Measurements from ENCODE around the gene BMP3. TPM values are rescaled to one million over a fixed set of nuclear protein-coding genes. Genes with fewer than 3 reads are reported as not detected.

BMP3 gene
- polyA plus RNA-seq, 1 of the 3 experiments (the other 2 are of a cell fraction) = 0.12 TPM

DNA sequence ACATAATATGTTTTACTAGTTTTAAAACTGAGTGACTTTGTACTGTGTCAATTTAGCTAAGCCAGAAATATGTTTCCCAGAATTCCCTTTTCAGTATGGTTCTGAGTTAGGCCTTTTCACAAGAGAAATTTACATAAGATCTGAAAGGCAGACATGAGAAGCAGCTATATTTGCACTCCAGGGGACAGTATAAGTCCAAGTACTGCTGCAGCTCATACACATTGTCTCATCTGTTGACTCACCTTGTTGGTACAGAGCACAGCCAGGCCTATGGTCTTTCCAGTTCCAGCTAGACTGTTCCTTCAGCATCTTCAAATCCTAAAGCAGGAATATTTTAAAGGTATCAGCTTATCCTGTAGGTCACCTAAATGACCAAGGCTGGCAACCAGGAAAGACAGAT is 53.5 kb downstream of the BMP3 start (continued):
- TF ChIP-seq TAF1 (IDR thresholded peaks at IDR 0.05; ENCODE audit: borderline replicate concordance, low read depth, low read length) (no peak), GABPA (IDR thresholded peaks at IDR 0.05; ENCODE audit: low read depth) (no peak), POLR2AphosphoS5 (IDR thresholded peaks at IDR 0.05; ENCODE audit: low read depth, low read length) (no peak), RCOR1 (IDR thresholded peaks at IDR 0.05; ENCODE audit: low read length) (no peak), MXI1 (IDR thresholded peaks at IDR 0.05; ENCODE audit: low read depth, low read length) (no peak)
- TF ChIP-seq, protein P1, sequence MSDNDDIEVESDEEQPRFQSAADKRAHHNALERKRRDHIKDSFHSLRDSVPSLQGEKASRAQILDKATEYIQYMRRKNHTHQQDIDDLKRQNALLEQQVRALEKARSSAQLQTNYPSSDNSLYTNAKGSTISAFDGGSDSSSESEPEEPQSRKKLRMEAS (IDR thresholded peaks at IDR 0.05; ENCODE audit: low read depth) = no peak

- ChIA-PET CTCF (interaction anchor here (1.0 to 1.6 kb wide), 3 partner anchors 10 to 45 kb away, joined by 3 read pairs; no protein-coding TSS in a partner anchor), POLR2A (no interaction called here)
- H3K9me3 ChIP-seq = no peaks in the 10 kb centered on the region
- H3F3A ChIP-seq (replicated peaks; ENCODE audit: insufficient read depth) = no peaks in the 10 kb centered on the region
- no peak overlapping the region for H3K27ac ChIP-seq (ENCODE audit: low read depth in 2 of 2, low read length in 1 of 2)
- H3K9ac ChIP-seq = no peak overlapping the region
- no peaks in the 10 kb centered on the region for H4K20me1 ChIP-seq (ENCODE audit: insufficient read depth)
- no peaks in the 10 kb centered on the region for H3K4me1 ChIP-seq (ENCODE audit: control insufficient read depth in 1 of 2, insufficient read depth in 2 of 2, low read depth in 1 of 2, low read length in 1 of 2)
- no peaks in the 10 kb centered on the region for H3K9me2 ChIP-seq
- 25% methylated on average over 3 of the region's 3 CpGs for WGBS (ENCODE audit: low lambda C conversion rate)
- H3K36me3 ChIP-seq (replicated peaks in 1 of 2; ENCODE audit: control insufficient read depth in 1 of 2, insufficient read depth in 2 of 2, low read length in 1 of 2) = no peaks in the 10 kb centered on the region
- TF ChIP-seq RCOR1 (IDR thresholded peaks at IDR 0.05; ENCODE audit: low read length) = no peak
- H3K4me2 ChIP-seq = no peak overlapping the region
- no peaks in the 10 kb centered on the region for H3K79me2 ChIP-seq (ENCODE audit: insufficient read depth)
- no peak overlapping the region for H2AFZ ChIP-seq (ENCODE audit: low read depth)
- peaks cover 2% of the 10 kb centered on the region; the same call in 1 of the 2 replicates for H3K27me3 ChIP-seq (ENCODE audit: insufficient read depth)
- no peak for DNase-seq
- H3K4me3 ChIP-seq (ENCODE audit: low read depth in 2 of 2, low read length in 1 of 2) = no peak overlapping the region
These were observed 54.1 kb downstream of the BMP3 start for GRCh38 chr4:81084634-81085033.

DNA sequence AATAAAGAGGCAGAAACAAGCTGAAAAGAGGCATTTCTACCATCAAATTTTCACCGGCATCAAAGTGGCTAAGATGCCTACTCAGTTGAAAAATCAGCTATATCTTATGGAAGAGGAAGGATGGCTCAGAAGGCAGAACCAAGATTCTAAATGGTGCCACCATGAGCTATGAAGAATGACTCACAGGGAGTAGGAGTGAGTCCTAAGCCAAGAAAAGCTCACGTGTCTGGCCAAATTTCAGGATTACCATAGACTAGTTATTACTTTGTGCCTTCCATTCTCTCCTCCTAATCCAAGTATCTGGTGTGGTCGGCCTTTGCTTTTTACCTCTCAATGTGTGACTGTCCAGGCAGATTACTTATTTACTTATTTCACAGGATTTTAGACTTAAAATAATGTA is 54.8 kb downstream of the BMP3 start:
- Histone ChIP-seq H3K27ac (ENCODE audit: low read depth in 2 of 2, low read length in 1 of 2) (no peak overlapping the region), H4K20me1 (ENCODE audit: insufficient read depth) (no peaks in the 10 kb centered on the region), H3K27me3 (ENCODE audit: insufficient read depth) (no peaks in the 10 kb centered on the region), H3K36me3 (replicated peaks in 1 of 2; ENCODE audit: control insufficient read depth in 1 of 2, insufficient read depth in 2 of 2, low read length in 1 of 2) (no peaks in the 10 kb centered on the region), H3K9me3 (no peaks in the 10 kb centered on the region), H3K9me2 (no peaks in the 10 kb centered on the region), H3K4me1 (ENCODE audit: control insufficient read depth in 1 of 2, insufficient read depth in 2 of 2, low read depth in 1 of 2, low read length in 1 of 2) (no peaks in the 10 kb centered on the region), H2AFZ (ENCODE audit: low read depth) (no peak overlapping the region), H3K79me2 (ENCODE audit: insufficient read depth) (no peaks in the 10 kb centered on the region), H3F3A (replicated peaks; ENCODE audit: insufficient read depth) (no peaks in the 10 kb centered on the region), H3K4me2 (no peak overlapping the region), H3K9ac (no peak overlapping the region), H3K4me3 (ENCODE audit: low read depth in 2 of 2, low read length in 1 of 2) (no peak overlapping the region)
- CTCF ChIA-PET = interaction anchor here (1.0 to 3.8 kb wide), 4 partner anchors 9 to 46 kb away, joined by 3 to 19 read pairs (median 3); no protein-coding TSS in a partner anchor
- POLR2A ChIA-PET = no interaction called here
- TF ChIP-seq GABPA (IDR thresholded peaks at IDR 0.05; ENCODE audit: low read depth) (no peak), FOXM1 (IDR thresholded peaks at IDR 0.05; ENCODE audit: low read depth) (no peak), TCF12 (IDR thresholded peaks at IDR 0.05) (no peak), TAF1 (IDR thresholded peaks at IDR 0.05; ENCODE audit: borderline replicate concordance, low read depth, low read length) (no peak), USF1 (IDR thresholded peaks at IDR 0.05; ENCODE audit: borderline replicate concordance, low read depth) (no peak), NRF1 (IDR thresholded peaks at IDR 0.05; ENCODE audit: low read depth, low read length) (no peak), POLR2AphosphoS5 (IDR thresholded peaks at IDR 0.05; ENCODE audit: low read depth, low read length) (no peak), CTCF (IDR thresholded peaks at IDR 0.05) (no peak), SMC3 (IDR thresholded peaks at IDR 0.05; ENCODE audit: low read depth, low read length) (no peak), REST (IDR thresholded peaks at IDR 0.05; ENCODE audit: low read depth, low read length) (no peak), EZH2phosphoT487 (IDR thresholded peaks at IDR 0.05; ENCODE audit: borderline replicate concordance, low read depth) (no peak), FOXJ3 (CRISPR knock-in tag; IDR thresholded peaks at IDR 0.05) (no peak)
- TF ChIP-seq, protein P2, sequence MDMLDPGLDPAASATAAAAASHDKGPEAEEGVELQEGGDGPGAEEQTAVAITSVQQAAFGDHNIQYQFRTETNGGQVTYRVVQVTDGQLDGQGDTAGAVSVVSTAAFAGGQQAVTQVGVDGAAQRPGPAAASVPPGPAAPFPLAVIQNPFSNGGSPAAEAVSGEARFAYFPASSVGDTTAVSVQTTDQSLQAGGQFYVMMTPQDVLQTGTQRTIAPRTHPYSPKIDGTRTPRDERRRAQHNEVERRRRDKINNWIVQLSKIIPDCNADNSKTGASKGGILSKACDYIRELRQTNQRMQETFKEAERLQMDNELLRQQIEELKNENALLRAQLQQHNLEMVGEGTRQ (IDR thresholded peaks at IDR 0.05; ENCODE audit: borderline replicate concordance, low read depth, low read length) = no peak
- 5% methylated on average over 3 of the region's 3 CpGs for WGBS (ENCODE audit: low lambda C conversion rate)
- DNase-seq = no peak
